Glutamatergic neuron (in vitro differentiated cells): ENCODE measurements around the gene TNF. TPM values are rescaled to one million over a fixed set of nuclear protein-coding genes. Genes with fewer than 3 reads are reported as not detected.

Source experiments
- DNase-seq: peaks from one replicate; pipeline ENCODE4 v3.0.0; 2022
- H3K27ac Mint-ChIP-seq: one replicate; pipeline ENCODE4 v1.8.0; 2020; ENCODE audit warnings: mild to moderate bottlenecking, mixed read lengths, inconsistent platforms; ENCODE audit not compliant: unreplicated experiment
- H3K27me3 Mint-ChIP-seq: one replicate; pipeline ENCODE4 v1.8.0; 2020; ENCODE audit warnings: mild to moderate bottlenecking, moderate library complexity, mixed read lengths, inconsistent platforms; ENCODE audit not compliant: unreplicated experiment
- H3K36me3 Mint-ChIP-seq: one replicate; pipeline ENCODE4 v1.8.0; 2020; ENCODE audit warnings: mild to moderate bottlenecking, mixed read lengths, inconsistent platforms; ENCODE audit not compliant: unreplicated experiment
- H3K4me1 Mint-ChIP-seq: one replicate; pipeline ENCODE4 v1.8.0; 2020; ENCODE audit warnings: mild to moderate bottlenecking, low read depth, mixed read lengths, inconsistent platforms; ENCODE audit not compliant: unreplicated experiment
- H3K4me3 Mint-ChIP-seq: one replicate; pipeline ENCODE4 v1.8.0; 2020; ENCODE audit warnings: mild to moderate bottlenecking, mixed read lengths, inconsistent platforms; ENCODE audit not compliant: unreplicated experiment
- H3K9me3 Mint-ChIP-seq: one replicate; pipeline ENCODE4 v1.8.0; 2020; ENCODE audit warnings: mild to moderate bottlenecking, moderate library complexity, mixed read lengths, inconsistent platforms; ENCODE audit not compliant: unreplicated experiment
- total RNA-seq: library from RNA; stranded (reverse); fragmentation: NEBNext Ultra II Directional; extraction: Animal tissue kit (Norgen Biotek cat#: 25700); gene quantifications from one replicate; pipeline ENCODE4 v1.2.1, GENCODE V29; 2021; ENCODE audit not compliant: unreplicated experiment
- TF ChIP-seq, protein P1 (sequence below): fragments of 200-600 bp; sonication (generic); IDR thresholded peaks from one replicate; pipeline ENCODE4 v1.5.0; 2021; ENCODE audit not compliant: partially characterized antibody, unreplicated experiment

Gene TNF
- total RNA-seq, 1 donor from 2014 or later: not detected

DNA sequence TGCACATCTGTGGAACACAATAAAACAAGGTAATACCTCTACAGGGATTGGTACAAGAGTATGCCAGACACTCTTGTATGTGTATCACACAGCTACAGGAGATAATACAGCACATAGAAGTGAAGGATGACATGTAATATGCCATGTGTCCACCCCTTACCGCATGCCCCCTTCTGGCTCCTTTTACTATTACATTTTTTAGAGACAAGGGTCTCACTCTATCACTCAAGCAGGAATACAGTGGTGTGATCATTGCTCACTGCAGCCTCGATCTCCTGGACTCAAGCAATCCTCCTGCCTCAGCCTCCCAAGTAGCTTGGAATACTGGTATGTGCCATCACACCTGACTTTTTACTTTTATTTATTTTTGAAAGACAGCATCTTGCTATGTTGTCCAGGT lies 21.6 kb downstream of the TNF start:
- TF ChIP-seq, protein P1, sequence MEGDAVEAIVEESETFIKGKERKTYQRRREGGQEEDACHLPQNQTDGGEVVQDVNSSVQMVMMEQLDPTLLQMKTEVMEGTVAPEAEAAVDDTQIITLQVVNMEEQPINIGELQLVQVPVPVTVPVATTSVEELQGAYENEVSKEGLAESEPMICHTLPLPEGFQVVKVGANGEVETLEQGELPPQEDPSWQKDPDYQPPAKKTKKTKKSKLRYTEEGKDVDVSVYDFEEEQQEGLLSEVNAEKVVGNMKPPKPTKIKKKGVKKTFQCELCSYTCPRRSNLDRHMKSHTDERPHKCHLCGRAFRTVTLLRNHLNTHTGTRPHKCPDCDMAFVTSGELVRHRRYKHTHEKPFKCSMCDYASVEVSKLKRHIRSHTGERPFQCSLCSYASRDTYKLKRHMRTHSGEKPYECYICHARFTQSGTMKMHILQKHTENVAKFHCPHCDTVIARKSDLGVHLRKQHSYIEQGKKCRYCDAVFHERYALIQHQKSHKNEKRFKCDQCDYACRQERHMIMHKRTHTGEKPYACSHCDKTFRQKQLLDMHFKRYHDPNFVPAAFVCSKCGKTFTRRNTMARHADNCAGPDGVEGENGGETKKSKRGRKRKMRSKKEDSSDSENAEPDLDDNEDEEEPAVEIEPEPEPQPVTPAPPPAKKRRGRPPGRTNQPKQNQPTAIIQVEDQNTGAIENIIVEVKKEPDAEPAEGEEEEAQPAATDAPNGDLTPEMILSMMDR: peak; percentile 61
- Mint-ChIP-seq H3K27ac (no peak overlapping the region), H3K36me3 (no peaks in the 10 kb centered on the region), H3K27me3 (no peaks in the 10 kb centered on the region), H3K4me1 (peaks cover 4% of the 10 kb centered on the region), H3K4me3 (no peak overlapping the region), H3K9me3 (peaks cover 2% of the 10 kb centered on the region)
- DNase-seq: no peak

DNA sequence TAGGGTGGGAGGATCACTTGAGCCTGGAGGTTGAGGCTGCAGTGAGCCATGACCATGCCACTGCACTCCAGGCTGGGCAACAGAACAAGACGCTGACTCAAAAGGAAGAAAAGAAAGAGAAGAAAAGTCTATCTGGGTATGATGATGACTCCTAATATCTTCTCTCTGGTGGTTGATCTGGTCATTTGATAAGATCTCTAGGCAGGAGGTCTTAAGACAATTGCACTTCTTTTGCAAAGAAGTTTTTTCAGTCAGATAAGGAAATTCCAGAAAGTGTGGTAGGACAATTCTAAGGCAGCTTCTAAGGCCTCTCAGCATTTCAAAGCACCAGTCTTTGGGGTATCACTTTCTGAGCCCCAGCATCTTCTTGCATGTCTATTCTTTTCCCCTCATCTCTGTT lies 32.0 kb downstream of the TNF start:
- Mint-ChIP-seq H3K27ac (no peak overlapping the region), H3K36me3 (no peaks in the 10 kb centered on the region), H3K27me3 (peaks cover 7% of the 10 kb centered on the region), H3K4me1 (no peaks in the 10 kb centered on the region), H3K9me3 (peaks cover 1% of the 10 kb centered on the region), H3K4me3 (no peak overlapping the region)
- TF ChIP-seq, protein P1: no peak
- no peak for DNase-seq

DNA sequence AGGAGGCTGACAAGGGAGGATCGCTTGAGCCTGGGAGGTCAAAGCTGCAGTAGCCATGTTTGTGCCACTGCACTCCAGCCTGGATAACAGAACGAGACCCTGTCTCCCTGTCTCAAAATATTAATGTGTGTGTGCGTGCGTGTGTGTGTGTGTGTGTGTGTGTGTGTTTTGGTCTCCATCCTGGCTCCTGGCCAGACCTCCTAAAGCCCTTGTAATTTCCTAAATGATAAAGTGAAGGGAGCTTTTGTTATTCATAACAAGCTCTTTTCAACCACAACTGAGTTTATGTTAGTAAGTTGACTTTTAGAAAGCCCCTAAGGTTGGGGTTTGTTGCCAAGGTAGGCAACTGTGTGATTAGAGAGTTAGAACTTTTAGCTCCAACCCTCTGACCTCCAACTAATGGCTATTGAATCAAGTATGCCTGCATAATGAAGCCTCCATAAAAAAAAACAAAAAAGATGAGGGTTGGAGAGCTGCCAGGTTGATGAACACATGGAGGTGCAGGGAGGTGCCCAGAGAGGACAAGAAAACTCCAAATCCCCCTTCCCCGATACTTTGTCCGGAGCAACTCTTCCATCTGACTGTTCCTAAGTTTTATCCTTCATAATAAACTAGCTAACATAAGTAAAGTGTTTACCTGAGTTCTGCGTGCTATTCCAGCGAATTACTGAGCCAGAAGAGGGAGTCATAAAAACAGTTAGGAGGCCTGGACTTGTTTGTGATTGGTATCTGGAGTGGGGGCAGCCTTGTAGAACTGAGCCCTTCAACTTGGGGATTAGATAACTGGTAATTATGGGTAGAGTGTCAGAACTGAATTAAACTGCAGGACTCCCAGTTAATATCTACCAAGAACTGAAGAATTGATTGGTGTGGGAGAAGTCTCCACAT lies 34.4 kb downstream of the TNF start:
- TF ChIP-seq, protein P1: no peak
- H3K36me3 Mint-ChIP-seq: no peaks in the 10 kb centered on the region
- H3K4me3 Mint-ChIP-seq: no peak overlapping the region
- no peak overlapping the region for H3K27ac Mint-ChIP-seq
- no peaks in the 10 kb centered on the region for H3K4me1 Mint-ChIP-seq
- no peaks in the 10 kb centered on the region for H3K9me3 Mint-ChIP-seq
- H3K27me3 Mint-ChIP-seq: peaks cover 1% of the 10 kb centered on the region
- DNase-seq: no peak

DNA sequence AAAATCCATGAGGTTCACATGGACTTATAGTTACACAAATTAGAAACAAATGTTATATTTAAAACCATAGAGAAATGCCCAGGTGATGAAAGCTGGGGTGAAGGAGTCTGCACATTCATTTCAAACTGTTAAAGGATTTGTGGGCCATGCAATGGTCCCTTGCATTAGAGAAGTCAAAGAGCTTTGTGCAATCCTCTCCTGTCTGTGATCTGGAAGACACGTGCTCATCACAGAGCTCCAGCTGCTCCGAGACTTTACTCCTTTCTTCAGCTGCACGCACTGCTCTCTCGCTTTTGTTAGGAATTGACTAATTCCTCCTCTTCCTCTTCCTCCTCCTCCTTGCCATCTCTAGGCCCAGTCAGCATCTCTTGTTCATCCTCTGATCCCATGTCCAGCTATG lies 35.6 kb downstream of the TNF start:
- no peak overlapping the region for H3K4me3 Mint-ChIP-seq
- H3K27ac Mint-ChIP-seq: no peak overlapping the region
- no peaks in the 10 kb centered on the region for H3K27me3 Mint-ChIP-seq
- no peaks in the 10 kb centered on the region for H3K9me3 Mint-ChIP-seq
- H3K4me1 Mint-ChIP-seq: no peaks in the 10 kb centered on the region
- TF ChIP-seq, protein P1: no peak
- no peaks in the 10 kb centered on the region for H3K36me3 Mint-ChIP-seq
- no peak for DNase-seq

DNA sequence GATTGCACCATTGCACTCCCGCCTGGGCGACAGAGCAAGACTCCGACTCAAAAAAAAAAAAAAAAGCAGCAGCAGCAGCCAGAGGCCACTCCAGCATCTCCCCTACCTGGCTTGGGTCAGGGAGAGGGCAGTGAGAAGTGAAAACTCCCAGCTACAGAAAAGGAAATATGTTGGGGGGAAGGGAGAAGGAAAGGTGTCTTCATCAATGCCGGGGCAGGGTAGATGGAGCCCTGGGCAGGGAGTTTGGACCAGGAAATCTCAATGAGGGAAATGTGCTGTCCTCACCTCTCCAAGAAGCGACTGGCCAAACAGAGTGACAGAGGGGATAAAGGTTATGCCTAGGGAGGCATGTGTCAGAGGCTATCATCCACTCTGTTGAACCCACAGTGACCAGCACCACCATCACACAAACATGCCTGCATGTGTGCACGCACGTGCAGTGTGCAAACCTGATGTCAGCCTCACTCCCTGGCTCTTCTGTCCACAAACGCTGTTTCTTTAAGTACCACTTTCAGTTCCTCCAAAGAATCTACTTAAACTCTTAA lies 38.8 kb downstream of the TNF start:
- Mint-ChIP-seq H3K27me3 (no peaks in the 10 kb centered on the region), H3K9me3 (peaks cover 2% of the 10 kb centered on the region), H3K36me3 (no peaks in the 10 kb centered on the region), H3K4me3 (no peak overlapping the region), H3K27ac (no peak overlapping the region), H3K4me1 (peaks cover 5% of the 10 kb centered on the region)
- TF ChIP-seq, protein P1: no peak
- no peak for DNase-seq
